A549 treated with dexamethasone at 1 μM for 4 hours (cell line): Measurements from ENCODE around the gene LRRC14B. TPM values are rescaled to one million over a fixed set of nuclear protein-coding genes. Genes with fewer than 3 reads are reported as not detected.

Source experiments
- total RNA-seq: library from RNA; stranded (reverse); fragments of 200-300 nt; extraction: Qiagen RNA extraction; gene quantifications from 5 replicates; pipeline ENCODE4 v1.2.3, GENCODE V29; 2022

Gene LRRC14B
- not detected in 5 replicates for total RNA-seq

GRCh38 chr5:191036-191948, at the start of gene LRRC14B:
LRRC14B (plus strand) TSS chr5:191495; CDS start chr5:191539, 44 bp downstream.

GRCh38 chr5:217494-218456, 26.5 kb downstream of the LRRC14B start, which contains the start of the genes CCDC127 and SDHA:
CCDC127 (minus strand) TSS chr5:218153; CDS start chr5:216849, 1,304 bp downstream.
SDHA (plus strand) TSS chr5:218320; CDS start chr5:218356, 36 bp downstream.

Other genes with a start within 250 kb of the LRRC14B start
- gene PLEKHG4B, start 99.3 kb upstream of the LRRC14B start, total RNA-seq = 1.1 to 1.5 TPM (median 1.3 TPM) in 5 replicates
- 5.6 to 6.9 TPM (median 6.5 TPM) in 5 replicates for gene CCDC127, start 26.7 kb downstream of the LRRC14B start, total RNA-seq
- 99.0 to 127 TPM (median 123 TPM) in 5 replicates for gene SDHA, start 26.8 kb downstream of the LRRC14B start, total RNA-seq
- 153 to 193 TPM (median 177 TPM) in 5 replicates for gene PDCD6, start 80.2 kb downstream of the LRRC14B start, total RNA-seq
- 3.8 to 5.5 TPM (median 5.4 TPM) in 5 replicates for gene AHRR, start 130.2 kb downstream of the LRRC14B start, total RNA-seq